Stomach (tissue), 4 donors: Measurements from ENCODE around the gene ARHGAP10.

Source experiments
- EP300 ChIP-seq: sonication (generic); formaldehyde crosslinking; IDR thresholded peaks from one replicate; pipeline ENCODE4 v1.6.1; 2017; ENCODE audit warnings: antibody characterized with exemption
- POLR2AphosphoS5 ChIP-seq, 3 donors: sonication (generic); formaldehyde crosslinking; IDR thresholded peaks; one replicate each; pipeline ENCODE4 v1.6.1; 2016; ENCODE audit warnings: antibody characterized with exemption in 3 of 3
- TF ChIP-seq, protein P1 (sequence below), 7 experiments: fragments of 450-650 bp in 4 of 7; fragments of 200-600 bp in 3 of 7; sonication (generic) in 3 of 7; IDR thresholded peaks; one replicate each; pipeline ENCODE4 v1.5.1; 2016 to 2019; ENCODE audit warnings: antibody characterized with exemption in 7 of 7, control low read depth in 2 of 7, mild to moderate bottlenecking in 1 of 7

DNA sequence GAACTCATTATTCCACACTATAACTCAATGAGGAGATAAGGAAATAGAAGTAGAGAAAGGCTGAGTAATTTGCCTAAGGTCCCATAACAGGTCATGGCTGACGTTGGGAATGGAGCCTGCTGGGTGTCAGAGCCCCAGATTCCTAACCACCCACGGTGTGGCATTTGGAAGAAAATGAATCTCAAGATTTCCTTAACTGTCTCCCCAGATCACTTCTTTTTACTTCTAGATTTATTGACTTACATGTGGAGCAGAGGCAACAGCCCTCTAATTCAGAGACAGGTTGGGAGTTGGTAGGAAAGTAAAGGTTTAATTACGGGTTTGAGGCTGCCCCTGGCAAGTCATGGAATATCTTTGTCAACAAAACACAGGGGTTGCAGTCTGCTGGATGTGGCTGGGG is 134.0 kb downstream of the ARHGAP10 start:
- TF ChIP-seq EP300, result no peak
- no peak for TF ChIP-seq POLR2AphosphoS5 (IDR thresholded peaks at IDR 0.05)
- TF ChIP-seq, protein P1, sequence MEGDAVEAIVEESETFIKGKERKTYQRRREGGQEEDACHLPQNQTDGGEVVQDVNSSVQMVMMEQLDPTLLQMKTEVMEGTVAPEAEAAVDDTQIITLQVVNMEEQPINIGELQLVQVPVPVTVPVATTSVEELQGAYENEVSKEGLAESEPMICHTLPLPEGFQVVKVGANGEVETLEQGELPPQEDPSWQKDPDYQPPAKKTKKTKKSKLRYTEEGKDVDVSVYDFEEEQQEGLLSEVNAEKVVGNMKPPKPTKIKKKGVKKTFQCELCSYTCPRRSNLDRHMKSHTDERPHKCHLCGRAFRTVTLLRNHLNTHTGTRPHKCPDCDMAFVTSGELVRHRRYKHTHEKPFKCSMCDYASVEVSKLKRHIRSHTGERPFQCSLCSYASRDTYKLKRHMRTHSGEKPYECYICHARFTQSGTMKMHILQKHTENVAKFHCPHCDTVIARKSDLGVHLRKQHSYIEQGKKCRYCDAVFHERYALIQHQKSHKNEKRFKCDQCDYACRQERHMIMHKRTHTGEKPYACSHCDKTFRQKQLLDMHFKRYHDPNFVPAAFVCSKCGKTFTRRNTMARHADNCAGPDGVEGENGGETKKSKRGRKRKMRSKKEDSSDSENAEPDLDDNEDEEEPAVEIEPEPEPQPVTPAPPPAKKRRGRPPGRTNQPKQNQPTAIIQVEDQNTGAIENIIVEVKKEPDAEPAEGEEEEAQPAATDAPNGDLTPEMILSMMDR (IDR thresholded peaks at IDR 0.05), result no peak
